Liver (tissue), 9 donors: ENCODE measurements around the gene CACNA1D. TPM values are rescaled to one million over a fixed set of nuclear protein-coding genes. Genes with fewer than 3 reads are reported as not detected.

Source experiments
- DNase-seq: peaks from one replicate; pipeline ENCODE4 v3.0.0-alpha.2; 2017; ENCODE audit warnings: low spot score
- H3K27ac ChIP-seq, 2 donors: one replicate each; pipeline ENCODE4 v1.7.0; 2013; ENCODE audit warnings: inconsistent platforms in 2 of 2, low read length in 2 of 2, control low read depth in 1 of 2, low read depth in 1 of 2, mild to moderate bottlenecking in 1 of 2
- H3K27me3 ChIP-seq, 4 donors: one replicate each; pipeline versions ENCODE4 v1.6.1 to v1.7.0; 2013; ENCODE audit warnings: low read length in 3 of 4, inconsistent platforms in 1 of 4, mild to moderate bottlenecking in 1 of 4, moderate library complexity in 1 of 4; ENCODE audit not compliant: control insufficient read depth in 4 of 4, insufficient read depth in 4 of 4
- H3K36me3 ChIP-seq, 4 donors: one replicate each; pipeline versions ENCODE4 v1.6.1 to v1.7.0; 2013; ENCODE audit warnings: low read length in 3 of 4, mild to moderate bottlenecking in 3 of 4, low read depth in 1 of 4, moderate library complexity in 1 of 4; ENCODE audit not compliant: control insufficient read depth in 4 of 4, insufficient read depth in 3 of 4
- H3K4me1 ChIP-seq, 4 donors: one replicate each; pipeline versions ENCODE4 v1.6.1 to v1.7.0; 2013; ENCODE audit warnings: low read length in 3 of 4, mild to moderate bottlenecking in 3 of 4, moderate library complexity in 1 of 4; ENCODE audit not compliant: control insufficient read depth in 4 of 4, insufficient read depth in 4 of 4
- H3K4me3 ChIP-seq, 3 donors: one replicate each; pipeline versions ENCODE4 v1.6.1 to v1.7.0; 2013; ENCODE audit warnings: low read length in 3 of 3, control low read depth in 1 of 3, low read depth in 1 of 3, mild to moderate bottlenecking in 1 of 3
- H3K9ac ChIP-seq, 2 donors: one replicate each; pipeline ENCODE4 v1.7.0; 2013; ENCODE audit warnings: low read length in 2 of 2, mild to moderate bottlenecking in 2 of 2, moderate library complexity in 2 of 2, control low read depth in 1 of 2, low read depth in 1 of 2
- H3K9me3 ChIP-seq, 4 donors: one replicate each; pipeline versions ENCODE4 v1.6.1 to v1.7.0; 2013; ENCODE audit warnings: low read length in 3 of 4; ENCODE audit not compliant: control insufficient read depth in 4 of 4
- FOXA1 ChIP-seq: IDR thresholded peaks from 2 replicates; pipeline ENCODE4 v1.6.1; 2016; ENCODE audit warnings: antibody characterized with exemption
- FOXA2 ChIP-seq: IDR thresholded peaks from 2 replicates; pipeline ENCODE4 v1.6.1; 2016; ENCODE audit warnings: antibody characterized with exemption
- GABPA ChIP-seq, 2 donors: IDR thresholded peaks in 1 of 2; conservative IDR thresholded peaks in 1 of 2; 2 replicates each; pipeline ENCODE4 v1.6.1; 2016; ENCODE audit warnings: antibody characterized with exemption in 2 of 2, mild to moderate bottlenecking in 1 of 2, moderate library complexity in 1 of 2
- HNF4A ChIP-seq, 2 donors: conservative IDR thresholded peaks; 2 replicates each; pipeline ENCODE4 v1.6.1; 2016; ENCODE audit warnings: antibody characterized with exemption in 2 of 2, mild to moderate bottlenecking in 2 of 2
- JUND ChIP-seq, 2 donors: IDR thresholded peaks; 2 replicates each; pipeline ENCODE4 v1.6.1; 2016; ENCODE audit warnings: antibody characterized with exemption in 2 of 2
- NR2F2 ChIP-seq: IDR thresholded peaks from 2 replicates; pipeline ENCODE4 v1.6.1; 2016; ENCODE audit warnings: antibody characterized with exemption
- RAD21 ChIP-seq, 2 donors: IDR thresholded peaks; 2 replicates each; pipeline ENCODE4 v1.6.1; 2016; ENCODE audit warnings: antibody characterized with exemption in 2 of 2, mild to moderate bottlenecking in 2 of 2
- RXRA ChIP-seq, 2 donors: IDR thresholded peaks; 2 replicates each; pipeline ENCODE4 v1.6.1; 2017 to 2018; ENCODE audit warnings: antibody characterized with exemption in 2 of 2, mild to moderate bottlenecking in 1 of 2
- TAF1 ChIP-seq: conservative IDR thresholded peaks from 2 replicates; pipeline ENCODE4 v1.6.1; 2016; ENCODE audit warnings: antibody characterized with exemption, mild to moderate bottlenecking
- YY1 ChIP-seq: IDR thresholded peaks from 2 replicates; pipeline ENCODE4 v1.6.1; 2016; ENCODE audit warnings: antibody characterized with exemption, mild to moderate bottlenecking
- WGBS: extraction: QIAGEN DNeasy Blood & Tissue Kit; methylation state at CpG from one replicate; pipeline ENCODE4 v1.1.7; 2013; 5-methylcytosine and 5-hydroxymethylcytosine counted together
- polyA plus RNA-seq, 2 donors: library from polyadenylated mRNA; stranded (reverse) in 1 of 2; unstranded in 1 of 2; fragments of 200-250 nt in 1 of 2; fragments of >200 nt in 1 of 2; fragmentation: Nextera tagmentation in 1 of 2; extraction: Ambion mirVana in 1 of 2; gene quantifications; one replicate each; pipeline versions ENCODE4 v1.2.1 to v1.2.3, GENCODE V29; 2013 to 2015
- total RNA-seq, 2 donors: library from RNA; depleted of rRNA; stranded (reverse); fragments of >200 nt; gene quantifications; one replicate each; pipeline ENCODE4 v1.2.3, GENCODE V29; 2014
- TF ChIP-seq, protein P1 (sequence below): IDR thresholded peaks from 2 replicates; pipeline ENCODE4 v1.6.1; 2016; ENCODE audit warnings: antibody characterized with exemption, mild to moderate bottlenecking
- TF ChIP-seq, protein P2 (sequence below): fragments of 150-350 bp; IDR thresholded peaks from 2 replicates; pipeline ENCODE4 v1.5.1; 2017; ENCODE audit warnings: improper control_type of control experiment, low read depth, low read length; ENCODE audit not compliant: missing input control
- TF ChIP-seq, protein P3 (sequence below): IDR thresholded peaks from 2 replicates; pipeline ENCODE4 v1.6.1; 2016; ENCODE audit warnings: antibody characterized with exemption
- donor health status: healthy.
- donor health status: healthy.
- donor health status: healthy.
- donor health status: healthy.
- donor health status: healthy.

CACNA1D gene
- total and polyA plus RNA-seq, 4 donors = 1.8 to 18.9 (median 3.4) TPM

DNA sequence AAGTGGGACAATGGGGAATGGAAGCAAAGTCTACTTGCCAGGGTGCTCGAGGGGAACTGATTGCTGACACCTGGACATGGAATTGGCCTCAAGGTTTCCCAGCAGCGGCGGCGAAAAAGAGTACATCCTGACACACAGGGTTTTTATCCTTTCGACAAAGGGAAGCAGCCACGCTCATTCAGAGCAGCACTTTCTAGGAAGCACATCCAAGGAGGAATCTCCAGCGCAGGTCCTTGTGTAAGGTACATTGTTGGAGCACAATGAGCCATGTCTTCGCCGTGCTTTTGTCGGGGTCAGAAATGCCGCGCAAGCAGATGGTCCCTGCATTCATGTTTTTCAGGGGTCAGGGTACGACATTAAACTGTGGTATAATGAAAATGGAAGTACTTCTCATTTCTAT, 16.8 kb downstream of the CACNA1D start (continued):
- TF ChIP-seq, protein P1, sequence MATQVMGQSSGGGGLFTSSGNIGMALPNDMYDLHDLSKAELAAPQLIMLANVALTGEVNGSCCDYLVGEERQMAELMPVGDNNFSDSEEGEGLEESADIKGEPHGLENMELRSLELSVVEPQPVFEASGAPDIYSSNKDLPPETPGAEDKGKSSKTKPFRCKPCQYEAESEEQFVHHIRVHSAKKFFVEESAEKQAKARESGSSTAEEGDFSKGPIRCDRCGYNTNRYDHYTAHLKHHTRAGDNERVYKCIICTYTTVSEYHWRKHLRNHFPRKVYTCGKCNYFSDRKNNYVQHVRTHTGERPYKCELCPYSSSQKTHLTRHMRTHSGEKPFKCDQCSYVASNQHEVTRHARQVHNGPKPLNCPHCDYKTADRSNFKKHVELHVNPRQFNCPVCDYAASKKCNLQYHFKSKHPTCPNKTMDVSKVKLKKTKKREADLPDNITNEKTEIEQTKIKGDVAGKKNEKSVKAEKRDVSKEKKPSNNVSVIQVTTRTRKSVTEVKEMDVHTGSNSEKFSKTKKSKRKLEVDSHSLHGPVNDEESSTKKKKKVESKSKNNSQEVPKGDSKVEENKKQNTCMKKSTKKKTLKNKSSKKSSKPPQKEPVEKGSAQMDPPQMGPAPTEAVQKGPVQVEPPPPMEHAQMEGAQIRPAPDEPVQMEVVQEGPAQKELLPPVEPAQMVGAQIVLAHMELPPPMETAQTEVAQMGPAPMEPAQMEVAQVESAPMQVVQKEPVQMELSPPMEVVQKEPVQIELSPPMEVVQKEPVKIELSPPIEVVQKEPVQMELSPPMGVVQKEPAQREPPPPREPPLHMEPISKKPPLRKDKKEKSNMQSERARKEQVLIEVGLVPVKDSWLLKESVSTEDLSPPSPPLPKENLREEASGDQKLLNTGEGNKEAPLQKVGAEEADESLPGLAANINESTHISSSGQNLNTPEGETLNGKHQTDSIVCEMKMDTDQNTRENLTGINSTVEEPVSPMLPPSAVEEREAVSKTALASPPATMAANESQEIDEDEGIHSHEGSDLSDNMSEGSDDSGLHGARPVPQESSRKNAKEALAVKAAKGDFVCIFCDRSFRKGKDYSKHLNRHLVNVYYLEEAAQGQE = no peak
- TF ChIP-seq JUND (IDR thresholded peaks at IDR 0.05) (no peak), FOXA1 (no peak)

GRCh38 chr3:53513556-53514190, 19.3 kb downstream of the CACNA1D start:
- no peak for DNase-seq
- Histone ChIP-seq H3K9ac (no peak overlapping the region), H3K4me1 (peaks cover 4 to 7% (median 6%) of the 10 kb centered on the region in 4 donors), H3K27me3 (no peaks in the 10 kb centered on the region), H3K36me3 (no peaks in the 10 kb centered on the region), H3K9me3 (no peaks in the 10 kb centered on the region), H3K4me3 (no peak overlapping the region), H3K27ac (no peak overlapping the region)
- WGBS = 94% methylated on average over 7 of the region's 7 CpGs
- TF ChIP-seq FOXA2 (no peak), RAD21 (IDR thresholded peaks at IDR 0.05) (peak; percentile 15 to 16)

- H3K9me3 ChIP-seq = no peaks in the 10 kb centered on the region
- no peaks in the 10 kb centered on the region for H3K36me3 ChIP-seq
- no peak for TF ChIP-seq GABPA (IDR thresholded peaks at IDR 0.05 in 1 of 2, conservative IDR thresholded peaks at IDR 0.05 in 1 of 2)
- no peak for TF ChIP-seq FOXA2
- TF ChIP-seq NR2F2 = no peak
- TF ChIP-seq, protein P2, sequence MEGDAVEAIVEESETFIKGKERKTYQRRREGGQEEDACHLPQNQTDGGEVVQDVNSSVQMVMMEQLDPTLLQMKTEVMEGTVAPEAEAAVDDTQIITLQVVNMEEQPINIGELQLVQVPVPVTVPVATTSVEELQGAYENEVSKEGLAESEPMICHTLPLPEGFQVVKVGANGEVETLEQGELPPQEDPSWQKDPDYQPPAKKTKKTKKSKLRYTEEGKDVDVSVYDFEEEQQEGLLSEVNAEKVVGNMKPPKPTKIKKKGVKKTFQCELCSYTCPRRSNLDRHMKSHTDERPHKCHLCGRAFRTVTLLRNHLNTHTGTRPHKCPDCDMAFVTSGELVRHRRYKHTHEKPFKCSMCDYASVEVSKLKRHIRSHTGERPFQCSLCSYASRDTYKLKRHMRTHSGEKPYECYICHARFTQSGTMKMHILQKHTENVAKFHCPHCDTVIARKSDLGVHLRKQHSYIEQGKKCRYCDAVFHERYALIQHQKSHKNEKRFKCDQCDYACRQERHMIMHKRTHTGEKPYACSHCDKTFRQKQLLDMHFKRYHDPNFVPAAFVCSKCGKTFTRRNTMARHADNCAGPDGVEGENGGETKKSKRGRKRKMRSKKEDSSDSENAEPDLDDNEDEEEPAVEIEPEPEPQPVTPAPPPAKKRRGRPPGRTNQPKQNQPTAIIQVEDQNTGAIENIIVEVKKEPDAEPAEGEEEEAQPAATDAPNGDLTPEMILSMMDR = no peak
- TF ChIP-seq YY1 = no peak
- TF ChIP-seq TAF1 = no peak
- no peak overlapping the region for H3K4me3 ChIP-seq
- no peaks in the 10 kb centered on the region for H3K27me3 ChIP-seq
- H3K4me1 ChIP-seq = peaks cover 4 to 10% (median 8%) of the 10 kb centered on the region in 4 donors
- WGBS = 87% methylated on average over 5 of the region's 5 CpGs
- no peak for DNase-seq
- H3K27ac ChIP-seq = no peak overlapping the region
- no peak overlapping the region for H3K9ac ChIP-seq
These were observed 21.9 kb downstream of the CACNA1D start for GRCh38 chr3:53516339-53516738.

GRCh38 chr3:53518495-53518981, 24.1 kb downstream of the CACNA1D start:
- no peak overlapping the region for H3K27ac ChIP-seq
- H3K36me3 ChIP-seq = no peaks in the 10 kb centered on the region
- H3K4me1 ChIP-seq = peaks cover 4 to 10% (median 8%) of the 10 kb centered on the region in 4 donors
- H3K9me3 ChIP-seq = no peaks in the 10 kb centered on the region
- H3K9ac ChIP-seq = no peak overlapping the region
- peak; percentile 57 for TF ChIP-seq YY1
- TF ChIP-seq HNF4A (conservative IDR thresholded peaks at IDR 0.05) = peak; percentile 29 to 50
- TF ChIP-seq JUND (IDR thresholded peaks at IDR 0.05) = peak in 1 of 2 donors; percentile 30
- TF ChIP-seq, protein P3, sequence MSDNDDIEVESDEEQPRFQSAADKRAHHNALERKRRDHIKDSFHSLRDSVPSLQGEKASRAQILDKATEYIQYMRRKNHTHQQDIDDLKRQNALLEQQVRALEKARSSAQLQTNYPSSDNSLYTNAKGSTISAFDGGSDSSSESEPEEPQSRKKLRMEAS = no peak
- peak; percentile 14 to 59 for TF ChIP-seq RXRA (IDR thresholded peaks at IDR 0.05)
- TF ChIP-seq RAD21 (IDR thresholded peaks at IDR 0.05) = peak; percentile 38 to 51
- TF ChIP-seq TAF1 = no peak
- TF ChIP-seq FOXA1 = no peak
- no peak overlapping the region for H3K4me3 ChIP-seq
- no peak for DNase-seq
- WGBS = 68% methylated on average over 6 of the region's 6 CpGs
- H3K27me3 ChIP-seq = no peaks in the 10 kb centered on the region
